ENCODE measurements around the gene SAMD13.

GRCh38 chr1:84387480-84388163, 86.1 kb downstream of the SAMD13 start:
- no peak for TF ChIP-seq CTCF (IDR thresholded peaks at IDR 0.05)
- no peak for TF ChIP-seq POLR2AphosphoS5 (IDR thresholded peaks at IDR 0.05; ENCODE audit: insufficient read depth in 1 of 2, low read depth in 1 of 2)

Measured in vagina (tissue), 2 donors.